SK-N-SH treated with all-trans-retinoic acid at 6 μM for 48 hours (cell line): ENCODE results near the gene DDX3X.

Experiments
- CREB5 ChIP-seq: fragments of 250-450 bp; sonication (Bioruptor Pico); IDR thresholded peaks from 2 replicates; pipeline ENCODE4 v1.5.1; 2020; ENCODE audit warnings: low read depth, mild to moderate bottlenecking, moderate library complexity
- GLIS3 ChIP-seq: fragments of 250-450 bp; sonication (Bioruptor Pico); IDR thresholded peaks from 2 replicates; pipeline ENCODE4 v1.5.0; 2020; ENCODE audit warnings: mild to moderate bottlenecking, moderate library complexity
- PATZ1 ChIP-seq: fragments of 250-450 bp; sonication (Bioruptor Pico); IDR thresholded peaks from 2 replicates; pipeline ENCODE4 v1.8.0; 2020; ENCODE audit warnings: mild to moderate bottlenecking, moderate library complexity, borderline replicate concordance
- POU6F1 ChIP-seq: fragments of 250-450 bp; sonication (Bioruptor Pico); IDR thresholded peaks from 2 replicates; pipeline ENCODE4 v1.8.0; 2021; ENCODE audit warnings: low read depth, mild to moderate bottlenecking, moderate library complexity, borderline replicate concordance
- RARB ChIP-seq: fragments of 250-450 bp; sonication (Bioruptor Pico); IDR thresholded peaks from 2 replicates; pipeline ENCODE4 v1.8.0; 2021; ENCODE audit warnings: mild to moderate bottlenecking, moderate library complexity
- ZFP30 ChIP-seq: fragments of 450-650 bp; formaldehyde crosslinking; IDR thresholded peaks from 2 replicates; pipeline ENCODE4 v1.5.0; 2022; ENCODE audit warnings: mild to moderate bottlenecking, moderate library complexity
- ZNF8 ChIP-seq: fragments of 450-650 bp; formaldehyde crosslinking; IDR thresholded peaks from 2 replicates; pipeline ENCODE4 v1.5.0; 2020; ENCODE audit warnings: mild to moderate bottlenecking, moderate library complexity

GRCh38 chrX:41329101-41329500 lies 4.9 kb upstream of the DDX3X start:
- TF ChIP-seq POU6F1, result no peak
- TF ChIP-seq GLIS3 (CRISPR knock-in tag), result no peak
- TF ChIP-seq RARB (CRISPR knock-in tag), result no peak
- TF ChIP-seq ZFP30 (CRISPR knock-in tag), result no peak
- no peak for TF ChIP-seq CREB5 (CRISPR knock-in tag)
- TF ChIP-seq PATZ1 (CRISPR knock-in tag), result no peak
- no peak for TF ChIP-seq ZNF8 (CRISPR knock-in tag)
